ENCODE data around the gene AKAP10.
"Not testable (repeated sequence)": the region's sequence is repeated elsewhere in the genome, so short reads cannot be mapped to it uniquely, and the experiment has no call there.

AKAP10 gene

GRCh38 chr17:19978805-19979211 lies 1.2 kb upstream of the AKAP10 start:
- no peak for DNase-seq

DNA sequence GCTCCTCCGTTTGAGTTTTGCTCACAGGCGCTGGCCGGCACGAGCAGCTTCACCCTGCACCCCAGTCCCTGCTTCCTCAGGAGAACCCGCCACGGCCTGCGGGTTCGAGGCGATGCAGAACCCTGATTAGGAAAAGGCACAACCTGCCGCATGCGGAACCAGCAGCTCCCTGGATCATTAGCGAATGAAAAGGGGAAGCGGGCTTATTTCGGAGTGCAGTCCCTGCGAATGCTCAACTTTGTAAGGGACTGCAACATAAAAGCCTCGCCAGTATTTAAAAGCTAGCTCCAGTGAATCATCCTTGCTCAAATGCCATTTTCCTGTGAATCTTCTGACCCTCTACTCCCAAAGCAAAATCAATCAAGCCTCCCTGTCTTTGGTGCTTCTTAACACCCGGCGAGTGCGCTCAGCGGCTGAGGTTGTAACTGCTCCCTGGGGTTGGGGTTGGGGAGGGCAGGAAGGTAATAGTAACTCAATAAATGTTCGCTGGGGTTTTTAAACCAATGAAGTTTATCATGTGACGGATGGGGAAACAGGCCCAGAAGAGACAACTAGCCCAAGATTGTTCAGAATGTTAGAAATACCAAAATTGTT lies 678 bp upstream of the AKAP10 start:
- DNase-seq, result no peak

DNA sequence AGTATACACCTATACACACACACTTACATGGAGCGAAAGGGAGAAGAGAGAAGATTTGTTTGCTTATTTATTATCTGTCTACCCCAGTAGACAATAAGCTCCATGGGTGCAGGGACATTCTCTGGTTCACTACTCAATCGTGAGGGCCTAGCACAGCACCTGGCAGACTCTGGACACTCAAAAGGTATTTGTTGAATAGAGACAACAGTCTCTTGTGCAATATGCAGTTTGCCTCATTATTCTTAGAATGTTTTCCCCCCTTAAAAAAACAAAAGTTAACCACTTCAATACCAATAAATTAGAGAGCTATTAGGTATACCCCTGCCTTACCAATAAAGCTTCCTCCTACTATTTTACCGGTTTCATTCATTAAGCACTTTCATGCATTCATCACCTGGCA lies 2.0 kb downstream of the AKAP10 start:
- DNase-seq, result no peak

DNA sequence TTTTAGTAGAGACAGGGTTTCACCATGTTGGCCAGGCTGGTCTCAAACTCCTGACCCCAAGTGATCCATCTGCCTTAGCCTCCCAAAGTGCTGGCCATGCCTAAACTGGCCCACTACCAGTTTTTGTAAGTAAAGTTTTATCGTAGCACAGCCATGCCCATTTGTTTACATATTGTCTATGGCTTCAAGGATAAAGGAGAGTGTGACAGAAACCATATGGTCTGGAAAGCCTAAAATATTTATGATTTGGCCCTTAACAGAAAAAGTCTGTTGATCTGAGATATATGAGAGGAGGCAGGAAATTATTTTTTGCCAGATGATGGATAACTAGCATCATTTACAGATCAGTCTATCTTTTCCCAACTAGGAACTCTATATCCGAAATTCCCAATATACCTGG lies 4.5 kb downstream of the AKAP10 start:
- DNase-seq, result no peak

GRCh38 chr17:19962954-19963353 lies 14.7 kb downstream of the AKAP10 start:
- not testable (repeated sequence) for DNase-seq

GRCh38 chr17:19958023-19958422 lies 19.6 kb downstream of the AKAP10 start:
- DNase-seq, result no peak

DNA sequence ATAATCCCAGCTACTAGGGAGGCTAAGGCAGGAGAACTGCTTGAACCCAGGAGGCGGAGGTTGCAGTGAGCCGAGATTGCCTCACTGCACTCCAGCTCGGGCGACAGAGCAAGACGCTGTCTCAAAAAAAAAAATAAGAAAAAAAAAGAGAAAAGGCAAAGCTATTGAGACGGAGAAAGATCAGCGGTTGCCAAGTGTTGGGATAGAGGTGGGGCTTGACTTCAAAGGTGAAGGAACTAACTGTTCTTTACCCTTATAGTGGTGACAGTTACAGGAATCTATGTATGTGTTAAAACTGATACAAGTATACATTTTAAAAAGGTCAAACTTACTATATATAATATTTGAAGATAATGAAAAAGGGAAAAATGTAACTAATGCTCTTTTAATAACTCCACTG lies 22.5 kb downstream of the AKAP10 start:
- DNase-seq, result no peak

GRCh38 chr17:19951411-19951810 lies 26.2 kb downstream of the AKAP10 start:
- DNase-seq, result not testable (repeated sequence)

GRCh38 chr17:19950624-19951195 lies 26.9 kb downstream of the AKAP10 start:
- not testable (repeated sequence) for DNase-seq

- DNase-seq, result no peak
Measured at GRCh38 chr17:19948116-19948943, 29.3 kb downstream of the AKAP10 start.

DNA sequence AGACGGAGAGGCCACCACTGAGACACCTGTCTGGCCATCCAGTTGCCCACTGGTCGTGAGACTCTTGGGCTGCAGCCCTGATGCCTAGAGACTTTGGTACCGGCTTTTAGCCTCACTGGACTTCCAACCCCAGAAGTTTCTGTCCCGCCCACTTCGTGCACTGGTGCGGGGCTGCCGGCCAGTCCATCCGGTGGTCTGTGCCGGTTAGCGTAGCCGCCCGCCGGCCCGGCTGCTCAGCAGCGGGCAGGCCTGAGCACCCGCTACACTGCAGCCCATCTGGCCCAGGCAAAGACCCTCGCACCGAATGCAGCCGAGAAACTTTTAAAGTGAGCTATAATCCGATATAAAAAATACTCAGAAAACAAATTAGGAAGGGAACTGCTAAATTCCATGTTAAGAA lies 30.7 kb downstream of the AKAP10 start:
- no peak for DNase-seq

- DNase-seq, result no peak
Measured at GRCh38 chr17:19945009-19945626, 32.5 kb downstream of the AKAP10 start.

- no peak for DNase-seq
Measured at GRCh38 chr17:19943599-19943998, 34.0 kb downstream of the AKAP10 start.

DNA sequence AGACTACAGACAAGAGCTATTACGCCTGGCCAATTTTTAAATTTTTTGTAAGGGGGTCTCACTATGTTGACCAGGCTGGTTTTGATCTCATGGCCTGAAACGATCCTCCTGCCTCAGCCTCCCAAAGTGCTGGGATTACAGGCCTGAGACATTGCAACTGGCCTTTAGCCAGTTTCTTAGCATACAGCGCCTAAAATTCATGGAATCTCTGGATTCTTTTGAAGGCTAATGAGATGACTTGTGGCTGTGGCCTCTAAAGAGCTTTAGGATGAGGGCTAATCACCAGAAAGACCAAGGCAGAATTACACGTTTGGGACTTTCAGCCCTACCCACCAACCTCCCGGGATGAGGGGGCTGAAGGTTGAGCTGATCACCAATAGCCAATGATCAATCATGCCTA lies 34.6 kb downstream of the AKAP10 start:
- DNase-seq, result no peak

- DNase-seq, result no peak
Measured at GRCh38 chr17:19940722-19941464, 36.7 kb downstream of the AKAP10 start.

- DNase-seq, result no peak
Measured at GRCh38 chr17:19939993-19940721, 37.5 kb downstream of the AKAP10 start.

DNA sequence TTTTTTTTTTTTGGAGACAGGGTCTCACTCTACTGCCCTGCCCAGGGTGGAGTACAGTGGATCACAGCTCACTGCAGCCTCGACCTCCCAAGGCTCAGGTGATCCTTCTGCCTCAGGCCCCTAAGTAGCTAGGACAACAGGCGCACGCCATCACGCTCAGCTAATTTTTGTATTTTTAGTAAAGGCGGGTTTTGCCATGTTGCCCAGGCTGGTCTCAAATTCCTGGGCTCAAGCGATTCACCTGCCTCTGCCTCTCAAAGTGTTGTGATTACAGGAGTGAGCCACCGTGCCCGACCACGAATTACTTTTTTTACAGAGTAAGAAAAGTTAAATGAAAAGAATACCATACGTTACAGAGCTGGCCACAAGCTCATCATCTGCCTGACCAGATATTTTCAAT lies 38.9 kb downstream of the AKAP10 start:
- DNase-seq, result no peak

DNA sequence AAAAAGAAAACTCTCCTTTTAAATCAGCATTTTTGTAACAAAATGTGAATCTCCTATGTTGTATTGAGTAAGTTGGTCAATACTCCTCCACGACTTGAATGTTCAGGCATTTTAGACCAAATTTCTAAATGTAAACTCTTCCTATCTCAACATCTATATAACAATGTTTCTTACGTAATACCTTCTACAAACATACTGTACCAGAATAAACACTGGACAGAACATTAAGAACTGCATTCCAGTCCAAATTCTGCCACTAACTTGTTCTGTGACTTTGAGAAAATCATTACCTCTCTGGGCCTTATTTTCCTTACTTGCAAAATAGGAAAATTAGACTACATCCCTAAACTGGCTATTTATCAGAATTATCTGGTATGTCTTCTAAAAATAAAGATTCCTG lies 40.1 kb downstream of the AKAP10 start:
- DNase-seq, result no peak

DNA sequence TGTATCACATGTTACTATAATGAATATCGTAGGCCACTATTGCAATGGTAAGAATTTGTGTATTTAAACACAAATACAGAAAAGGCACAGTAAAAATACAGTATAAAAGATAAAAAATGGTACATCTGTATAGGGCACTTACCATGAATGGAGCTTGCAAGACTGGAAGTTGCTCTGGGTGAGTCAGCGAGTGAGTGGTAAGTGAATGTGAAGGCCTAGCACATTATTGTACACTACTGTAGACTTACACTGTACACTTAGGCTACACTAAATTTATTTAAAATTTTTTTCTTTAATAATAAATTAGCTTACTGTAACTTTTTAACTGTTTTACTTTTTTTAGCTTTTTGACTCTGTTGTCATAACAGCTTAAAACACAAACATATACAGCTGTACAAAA lies 42.5 kb downstream of the AKAP10 start:
- no peak for DNase-seq

DNA sequence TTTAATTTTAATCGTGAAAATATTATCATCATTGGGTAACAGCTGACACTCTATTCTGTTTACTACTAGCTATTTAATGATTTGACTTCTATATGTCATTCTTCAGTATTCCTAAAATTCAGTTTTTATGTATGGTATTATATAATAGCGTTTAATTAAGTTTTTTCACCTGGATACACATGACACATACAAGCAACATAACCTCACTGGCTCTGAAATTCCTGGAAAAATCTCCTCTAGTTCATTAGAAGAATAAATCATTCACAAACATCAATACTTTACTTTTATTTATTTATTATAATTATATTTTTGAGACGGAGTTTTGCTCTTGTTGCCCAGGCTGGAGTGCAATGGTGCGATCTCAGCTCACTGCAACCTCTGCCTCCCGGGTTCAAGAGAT lies 44.0 kb downstream of the AKAP10 start:
- DNase-seq, result no peak

- no peak for DNase-seq
Measured at GRCh38 chr17:19933221-19933620, 44.4 kb downstream of the AKAP10 start.

GRCh38 chr17:19928299-19928698 lies 49.3 kb downstream of the AKAP10 start:
- no peak for DNase-seq

Data from activated T-cell treated with anti-CD3 and anti-CD28 coated beads, Interleukin-2, amount 50 U/mL, for 1 hour (primary cell).